ENCODE measurements around the gene GPC3.

GPC3 gene

DNA sequence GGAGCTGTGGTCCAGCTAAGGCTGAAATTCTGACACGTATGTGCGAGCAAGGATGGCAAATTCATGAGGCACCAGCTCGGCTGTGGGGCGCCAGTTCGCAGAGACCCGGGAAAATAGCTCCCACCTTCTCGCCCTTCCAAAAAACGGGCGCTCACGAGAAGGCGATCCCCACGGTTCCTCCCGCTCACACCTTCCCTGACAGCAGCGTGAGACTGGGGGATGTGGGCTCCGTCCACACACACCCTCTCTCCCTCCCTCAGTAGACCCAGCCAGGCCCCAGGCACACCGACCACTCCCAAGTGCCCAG lies 584 bp downstream of the GPC3 start:
- ChIA-PET POLR2A (no interaction called here), CTCF (interaction anchor here (1.2 kb wide), 1 partner anchor 11 kb away, joined by 3 read pairs; no protein-coding TSS in a partner anchor)
- no peak for DNase-seq (ENCODE audit: extremely low spot score)
- TF ChIP-seq ARNT (IDR thresholded peaks at IDR 0.05): no peak
- TF ChIP-seq SP1 (IDR thresholded peaks at IDR 0.05): no peak
- no peak for TF ChIP-seq NFRKB (IDR thresholded peaks at IDR 0.05)
- TF ChIP-seq ZNF384 (IDR thresholded peaks at IDR 0.05): no peak
- no peak for TF ChIP-seq FOXA1 (IDR thresholded peaks at IDR 0.05)
- TF ChIP-seq HDGF (IDR thresholded peaks at IDR 0.05; ENCODE audit: borderline replicate concordance): no peak
- no peak for TF ChIP-seq CTBP1 (IDR thresholded peaks at IDR 0.05; ENCODE audit: borderline replicate concordance)
- TF ChIP-seq BHLHE40 (IDR thresholded peaks at IDR 0.05; ENCODE audit: borderline replicate concordance): no peak
- TF ChIP-seq, protein P1, sequence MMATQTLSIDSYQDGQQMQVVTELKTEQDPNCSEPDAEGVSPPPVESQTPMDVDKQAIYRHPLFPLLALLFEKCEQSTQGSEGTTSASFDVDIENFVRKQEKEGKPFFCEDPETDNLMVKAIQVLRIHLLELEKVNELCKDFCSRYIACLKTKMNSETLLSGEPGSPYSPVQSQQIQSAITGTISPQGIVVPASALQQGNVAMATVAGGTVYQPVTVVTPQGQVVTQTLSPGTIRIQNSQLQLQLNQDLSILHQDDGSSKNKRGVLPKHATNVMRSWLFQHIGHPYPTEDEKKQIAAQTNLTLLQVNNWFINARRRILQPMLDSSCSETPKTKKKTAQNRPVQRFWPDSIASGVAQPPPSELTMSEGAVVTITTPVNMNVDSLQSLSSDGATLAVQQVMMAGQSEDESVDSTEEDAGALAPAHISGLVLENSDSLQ (IDR thresholded peaks at IDR 0.05): no peak
- no peak for TF ChIP-seq SUZ12 (IDR thresholded peaks at IDR 0.05)
- TF ChIP-seq ELF4 (IDR thresholded peaks at IDR 0.05): no peak
- TF ChIP-seq LEF1 (IDR thresholded peaks at IDR 0.05; ENCODE audit: borderline replicate concordance): no peak

DNA sequence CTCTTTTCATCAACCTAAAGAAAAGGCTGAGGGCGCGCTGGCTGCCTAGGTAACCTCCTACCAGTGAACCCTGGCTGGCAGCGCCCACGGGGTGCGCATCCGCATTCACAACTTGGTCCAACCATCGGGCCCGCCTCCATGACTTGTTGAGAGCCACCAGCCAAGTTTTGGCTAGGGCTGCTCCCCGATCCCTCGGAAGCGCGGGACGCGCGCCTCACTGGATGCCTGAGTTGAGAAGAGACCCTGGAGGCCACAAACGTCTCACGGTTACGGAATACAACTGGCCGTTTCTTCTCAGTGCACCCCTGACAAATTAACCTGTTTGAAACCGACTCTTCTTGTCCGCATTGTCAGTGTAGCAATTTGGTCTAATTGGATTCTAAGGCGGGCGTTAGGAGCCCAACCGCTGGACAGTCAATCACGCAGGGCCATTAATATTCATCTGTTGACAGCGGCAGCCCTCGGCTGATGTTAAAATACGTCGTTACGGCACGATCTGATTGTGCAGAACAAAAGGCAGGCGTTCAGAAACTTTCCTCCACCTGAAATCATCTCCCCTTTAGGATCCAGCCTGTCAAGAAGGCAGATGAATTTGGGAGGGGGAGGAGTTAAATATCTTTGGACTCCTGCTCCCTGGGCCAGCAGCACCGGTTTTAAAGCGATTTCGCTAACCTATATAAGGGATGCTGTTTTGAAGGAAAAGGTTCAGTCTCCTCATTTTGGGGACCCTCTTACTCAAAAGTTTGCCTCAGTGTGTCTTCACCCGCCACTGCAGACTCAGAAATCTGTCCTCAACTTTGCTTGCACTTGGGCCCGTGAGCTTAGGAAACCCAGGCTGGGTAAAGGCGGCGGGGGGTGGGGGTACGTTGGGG lies 1.2 kb downstream of the GPC3 start:
- TF ChIP-seq, protein P1 (IDR thresholded peaks at IDR 0.05): peak; percentile 16; the same call in 1 of the 2 replicates
- TF ChIP-seq FOXK2 (IDR thresholded peaks at IDR 0.05) (no peak), TARDBP (IDR thresholded peaks at IDR 0.05) (no peak), L3MBTL2 (conservative IDR thresholded peaks at IDR 0.05) (no peak)
- ChIA-PET POLR2A (no interaction called here), CTCF (no interaction called here)
- DNase-seq (ENCODE audit: extremely low spot score): no peak

DNA sequence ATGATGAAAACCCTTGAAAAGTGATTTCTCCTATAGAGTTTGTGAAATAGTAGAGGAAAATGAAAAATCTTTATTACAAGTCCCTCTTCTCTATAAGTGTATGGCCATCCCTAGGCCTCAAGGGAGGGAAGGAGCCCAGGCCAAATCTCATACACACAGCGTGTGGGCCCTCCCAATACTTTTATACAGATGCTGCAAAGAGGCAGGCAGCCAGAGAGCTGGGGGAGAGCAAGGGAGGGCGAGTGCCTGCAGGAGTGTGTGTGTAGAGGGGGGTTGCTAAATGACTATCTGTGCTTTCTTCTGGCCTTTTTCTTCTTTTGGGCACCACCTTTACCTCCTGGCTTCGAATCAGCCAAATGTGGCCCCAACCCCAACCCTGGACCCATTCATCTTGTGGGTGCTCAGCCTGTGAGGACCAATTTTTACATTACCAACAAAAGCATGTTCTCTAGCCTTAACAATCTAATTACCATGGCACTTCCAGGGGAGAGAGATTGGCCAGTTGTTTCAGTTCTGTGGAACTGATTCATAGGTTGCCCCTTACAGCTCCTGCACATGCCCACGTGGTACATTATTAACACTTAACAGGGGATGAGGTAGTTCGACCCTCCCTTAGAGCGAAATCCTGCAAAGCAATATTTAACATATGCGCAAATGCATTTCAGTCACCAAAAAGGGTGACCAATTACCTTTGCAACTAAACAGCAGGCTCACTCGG lies 2.0 kb downstream of the GPC3 start:
- CTCF ChIA-PET: no interaction called here
- POLR2A ChIA-PET: no interaction called here
- no peak for DNase-seq (ENCODE audit: extremely low spot score)
- no peak for TF ChIP-seq LEF1 (IDR thresholded peaks at IDR 0.05; ENCODE audit: borderline replicate concordance)
- TF ChIP-seq CTBP1 (IDR thresholded peaks at IDR 0.05; ENCODE audit: borderline replicate concordance): no peak
- TF ChIP-seq L3MBTL2 (conservative IDR thresholded peaks at IDR 0.05): no peak
- no peak for TF ChIP-seq ZNF384 (IDR thresholded peaks at IDR 0.05)
- TF ChIP-seq NFRKB (IDR thresholded peaks at IDR 0.05): no peak

DNA sequence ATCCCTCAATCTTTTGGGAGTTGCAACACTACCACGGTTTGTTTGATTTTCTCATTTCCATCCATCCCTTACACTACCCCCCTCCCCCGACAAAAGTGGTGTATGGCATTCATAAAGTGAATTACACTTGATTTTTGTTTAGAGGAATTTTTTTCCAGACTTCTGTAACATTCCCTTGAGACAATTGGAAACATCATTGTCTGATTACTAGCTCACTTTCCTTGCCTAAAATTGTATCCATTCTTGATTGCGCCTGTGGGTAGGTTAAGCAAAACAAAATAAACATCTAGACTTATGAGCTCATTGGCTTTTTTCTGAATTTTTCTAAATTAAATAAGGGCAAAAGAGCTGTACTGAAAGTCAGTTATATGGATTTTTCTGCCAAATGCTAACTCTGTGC lies 3.5 kb downstream of the GPC3 start:
- TF ChIP-seq FOXA1 (IDR thresholded peaks at IDR 0.05) (no peak), TARDBP (IDR thresholded peaks at IDR 0.05) (no peak), LEF1 (IDR thresholded peaks at IDR 0.05; ENCODE audit: borderline replicate concordance) (no peak), SUZ12 (IDR thresholded peaks at IDR 0.05) (no peak), SP1 (IDR thresholded peaks at IDR 0.05) (no peak), CTBP1 (IDR thresholded peaks at IDR 0.05; ENCODE audit: borderline replicate concordance) (no peak), BHLHE40 (IDR thresholded peaks at IDR 0.05; ENCODE audit: borderline replicate concordance) (no peak), FOXK2 (IDR thresholded peaks at IDR 0.05) (no peak), ZNF384 (IDR thresholded peaks at IDR 0.05) (no peak), L3MBTL2 (conservative IDR thresholded peaks at IDR 0.05) (no peak), ARNT (IDR thresholded peaks at IDR 0.05) (no peak), NFRKB (IDR thresholded peaks at IDR 0.05) (no peak), FOXM1 (IDR thresholded peaks at IDR 0.05; ENCODE audit: borderline replicate concordance) (no peak)
- TF ChIP-seq, protein P1 (IDR thresholded peaks at IDR 0.05): no peak
- ChIA-PET POLR2A (no interaction called here), CTCF (interaction anchor here (1.3 to 1.4 kb wide), 2 partner anchors 9 to 11 kb away, joined by 4 read pairs; no protein-coding TSS in a partner anchor)
- no peak for DNase-seq (ENCODE audit: extremely low spot score)

DNA sequence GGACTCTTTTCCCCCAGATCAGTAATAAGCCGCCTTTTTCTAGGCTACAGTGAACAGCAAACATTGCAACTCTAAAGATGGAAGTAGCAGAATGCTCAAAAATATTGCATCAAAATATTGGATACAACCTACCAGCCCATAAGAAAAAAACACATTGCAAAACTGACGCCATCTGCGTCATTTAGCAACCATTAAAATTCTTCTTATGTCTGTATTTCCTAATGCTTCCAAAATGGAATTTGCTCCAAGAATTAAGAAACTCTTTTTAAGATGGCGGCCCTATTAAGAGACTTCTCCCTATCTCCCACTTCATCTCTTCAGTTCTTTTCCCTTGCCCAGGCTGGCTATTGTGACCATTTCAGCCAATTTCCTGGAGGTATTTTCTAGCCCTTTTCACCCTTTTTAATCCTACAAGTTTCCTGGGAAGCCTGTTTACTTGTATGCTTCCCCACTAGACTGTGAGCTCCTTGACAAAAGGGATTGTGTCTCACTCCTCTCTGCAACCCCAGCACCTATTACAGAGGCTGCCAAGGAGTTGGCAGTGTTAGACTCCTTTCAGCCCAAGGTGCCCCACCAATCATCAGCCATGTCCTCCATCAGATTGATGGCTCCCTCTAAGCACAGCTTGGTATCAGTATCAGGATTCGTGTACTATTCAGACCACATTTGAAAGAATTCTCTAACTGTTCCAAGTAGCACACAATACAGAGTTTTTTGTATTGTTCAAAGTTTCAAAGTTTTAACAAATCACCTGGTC lies 4.4 kb downstream of the GPC3 start:
- TF ChIP-seq HDGF (IDR thresholded peaks at IDR 0.05; ENCODE audit: borderline replicate concordance) (no peak), ELF4 (IDR thresholded peaks at IDR 0.05) (no peak), ZNF384 (IDR thresholded peaks at IDR 0.05) (no peak), ARNT (IDR thresholded peaks at IDR 0.05) (no peak), BHLHE40 (IDR thresholded peaks at IDR 0.05; ENCODE audit: borderline replicate concordance) (no peak), TARDBP (IDR thresholded peaks at IDR 0.05) (no peak), NFRKB (IDR thresholded peaks at IDR 0.05) (no peak), FOXM1 (IDR thresholded peaks at IDR 0.05; ENCODE audit: borderline replicate concordance) (no peak), SP1 (IDR thresholded peaks at IDR 0.05) (no peak), LEF1 (IDR thresholded peaks at IDR 0.05; ENCODE audit: borderline replicate concordance) (no peak)
- TF ChIP-seq, protein P1 (IDR thresholded peaks at IDR 0.05): no peak
- ChIA-PET POLR2A (no interaction called here), CTCF (interaction anchor here (1.4 kb wide), 1 partner anchor 10 kb away, joined by 4 read pairs; no protein-coding TSS in a partner anchor)
- no peak for DNase-seq (ENCODE audit: extremely low spot score)

All from HEK293T (cell line).